GM10266 (cell line): ENCODE results near the gene CAP1.

Source experiments
- DNase-seq: peaks from one replicate; pipeline ENCODE4 v3.0.0; 2012; ENCODE audit errors: extremely low spot score
- CTCF ChIP-seq: IDR thresholded peaks from 2 replicates; pipeline ENCODE4 v1.5.1; 2012; ENCODE audit warnings: mild to moderate bottlenecking, low read depth; ENCODE audit not compliant: control insufficient read depth, insufficient read depth; ENCODE audit errors: missing control alignments

The CAP1 gene

DNA sequence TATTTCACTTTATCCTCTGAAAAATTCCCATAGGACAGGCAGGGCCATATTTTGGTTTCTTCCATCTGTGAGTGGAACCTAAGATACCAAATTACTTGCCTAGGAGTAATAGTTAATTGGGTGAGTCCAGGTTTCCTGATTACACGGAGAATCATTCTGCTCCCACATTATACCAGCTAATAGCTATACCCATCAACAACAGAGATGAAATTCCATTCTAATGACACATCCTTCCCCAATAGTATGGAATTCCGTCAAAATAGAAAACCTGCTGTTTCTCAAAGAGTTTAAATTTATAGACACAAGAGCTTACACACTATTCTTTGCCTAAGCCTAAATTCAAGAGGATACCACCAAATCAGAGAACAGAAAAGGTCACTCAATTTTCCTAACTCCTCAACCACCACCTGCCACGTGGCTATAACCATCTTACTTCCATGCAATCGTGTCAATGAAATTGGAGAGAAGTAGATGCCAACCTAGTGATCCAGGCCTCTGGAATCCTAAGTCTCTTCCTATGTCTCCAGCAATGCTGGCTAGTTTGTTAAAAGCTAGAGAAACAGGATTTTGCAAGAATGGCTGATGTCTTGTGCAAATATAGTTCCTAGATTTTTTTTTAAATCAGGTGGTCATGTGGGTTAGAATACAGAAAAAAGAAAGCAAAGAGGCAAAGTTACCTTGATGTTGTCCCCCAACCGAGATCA, 50.3 kb downstream of the CAP1 start:
- no peak for TF ChIP-seq CTCF
- DNase-seq: no peak

- DNase-seq: no peak
- TF ChIP-seq CTCF: no peak
Observed at GRCh38 chr1:40092241-40092640, 51.7 kb downstream of the CAP1 start.

DNA sequence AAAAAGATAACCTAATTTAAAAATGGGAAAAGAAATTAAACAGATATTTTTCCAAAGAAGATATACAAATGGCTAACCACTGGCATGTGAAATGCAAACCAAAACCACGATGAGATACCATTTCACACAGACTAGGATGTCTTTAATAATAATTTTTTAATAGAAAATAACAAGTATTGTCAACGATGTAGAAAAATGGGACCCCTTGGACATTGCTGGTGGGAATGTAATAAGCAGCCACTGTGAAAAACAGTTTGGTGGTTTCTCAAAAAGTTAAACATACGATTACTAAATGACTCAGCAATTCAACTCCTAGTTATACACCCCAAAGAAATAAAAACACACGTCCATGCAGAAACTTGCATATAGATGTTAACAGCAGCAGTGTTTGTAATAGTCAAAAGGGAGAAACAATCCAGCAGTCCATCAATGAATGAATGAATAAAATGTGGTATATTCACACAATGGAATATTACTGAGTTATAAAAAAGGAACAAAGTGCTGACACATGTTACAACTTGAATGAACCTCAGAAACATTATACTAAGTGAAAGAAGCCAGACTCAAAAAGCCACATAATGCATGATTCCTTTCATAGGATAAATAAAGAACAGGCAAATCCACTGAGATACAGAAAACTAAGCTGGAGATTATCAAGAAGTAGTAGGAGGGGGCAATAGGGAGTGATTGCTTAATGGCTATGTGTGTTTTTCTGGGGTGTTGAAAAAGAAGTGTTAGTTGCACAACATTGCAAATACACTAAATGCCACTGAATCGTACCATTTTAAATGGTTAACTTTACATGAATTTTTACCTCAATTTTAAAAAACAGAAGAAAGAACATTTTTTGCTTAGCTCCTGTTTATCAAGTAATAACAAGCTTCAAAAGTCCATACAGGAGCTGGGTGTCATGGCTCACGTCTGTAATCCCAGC, 52.4 kb downstream of the CAP1 start:
- TF ChIP-seq CTCF: no peak
- no peak for DNase-seq

DNA sequence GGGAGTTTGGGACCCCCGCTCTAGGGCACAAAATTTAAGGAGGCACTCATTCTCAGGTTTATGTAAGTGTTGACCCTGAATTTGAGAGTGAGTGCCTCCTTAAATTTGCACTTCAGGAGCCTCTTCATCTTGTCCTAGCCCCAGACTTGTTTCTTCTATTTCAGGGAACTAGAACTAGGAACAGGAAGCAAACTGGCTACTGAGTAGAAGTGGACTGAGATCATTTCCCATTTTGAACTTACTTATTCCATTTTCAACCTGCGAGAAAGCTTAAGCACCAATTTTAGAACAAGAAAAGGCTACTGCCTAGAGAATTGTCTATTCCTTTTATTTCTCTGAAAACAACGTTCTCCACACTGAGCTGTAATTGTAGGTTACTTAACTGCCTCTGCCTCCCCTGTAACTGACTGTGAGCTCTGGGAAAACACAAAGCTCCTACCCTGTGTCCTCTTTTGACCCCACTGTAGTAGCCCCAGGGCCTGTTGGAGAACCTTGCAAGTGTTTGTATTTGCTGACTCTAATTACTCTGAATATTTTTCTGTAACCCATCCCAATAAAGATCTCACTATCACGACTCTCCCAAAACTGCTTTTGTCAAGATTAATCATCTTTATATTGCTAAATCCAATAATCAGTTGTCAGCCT, 54.1 kb downstream of the CAP1 start:
- no peak for TF ChIP-seq CTCF
- DNase-seq: no peak

DNA sequence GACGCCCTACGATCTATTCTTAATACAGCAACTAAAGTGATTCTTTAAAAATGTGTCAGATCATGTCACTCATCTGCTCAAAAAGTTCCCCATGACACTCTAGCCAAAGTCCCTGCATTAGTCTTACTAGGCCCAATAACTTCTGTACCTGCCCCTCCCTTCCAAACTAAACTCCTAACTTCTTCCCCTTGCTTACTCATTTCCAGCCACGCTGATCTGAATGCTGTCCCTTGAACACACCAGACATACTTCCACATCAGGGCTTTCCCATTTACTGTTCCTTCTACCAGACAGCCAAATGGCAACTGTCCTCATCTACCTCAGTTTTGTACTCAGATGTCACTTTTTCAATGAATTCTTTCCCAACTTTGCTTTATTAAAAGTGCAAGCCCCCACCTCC, 55.3 kb downstream of the CAP1 start:
- no peak for TF ChIP-seq CTCF
- no peak for DNase-seq

GRCh38 chr1:40096646-40096976, 56.1 kb downstream of the CAP1 start:
- no peak for DNase-seq
- no peak for TF ChIP-seq CTCF
